OCI-LY7 (cell line): ENCODE measurements around the gene MYMK. TPM values are rescaled to one million over a fixed set of nuclear protein-coding genes. Genes with fewer than 3 reads are reported as not detected.

Experiments used
- BruUV-seq: library from RNA; stranded (reverse); fragments of 400-500 nt; replicated peaks from 2 replicates; lab custom pipeline; 2021; lab: Mats Ljungman, UMichigan
- CTCF ChIA-PET: fragments of 300-600 bp; sonication (Branson Sonifier 250); formaldehyde crosslinking; loops from one replicate; lab custom pipeline; 2022; ENCODE audit warnings: antibody characterized with exemption; ENCODE audit not compliant: unreplicated experiment; lab: Charles Lee
- POLR2A ChIA-PET: fragments of 300-600 bp; sonication (Branson Sonifier 250); formaldehyde crosslinking; loops from one replicate; lab custom pipeline; 2022; ENCODE audit warnings: antibody characterized with exemption; lab: Charles Lee
- DNase-seq: peaks from one replicate; pipeline ENCODE4 v3.0.0-alpha.2; 2015; ENCODE audit warnings: low spot score
- H2AFZ ChIP-seq: fragments of 200-600 bp; sonication (generic), shearing (Covaris generic); 2 replicates; pipeline ENCODE4 v1.6.1; 2014; ENCODE audit warnings: mild to moderate bottlenecking, antibody characterized with exemption, low read length, moderate library complexity
- H3K27ac ChIP-seq: fragments of 200-600 bp; sonication (generic); 2 replicates; pipeline ENCODE4 v1.5.1; 2014; ENCODE audit warnings: mixed run types, low read depth, mild to moderate bottlenecking, moderate library complexity, low read length, inconsistent platforms; ENCODE audit not compliant: poor library complexity, severe bottlenecking
- H3K36me3 ChIP-seq: fragments of 200-600 bp; sonication (generic); 2 replicates; pipeline ENCODE4 v1.6.1; 2014; ENCODE audit warnings: mild to moderate bottlenecking, antibody characterized with exemption, low read length, moderate library complexity, mixed read lengths; ENCODE audit not compliant: insufficient read depth
- H3K4me1 ChIP-seq: fragments of 200-600 bp; sonication (generic); 2 replicates; pipeline ENCODE4 v1.5.1; 2014; ENCODE audit warnings: mild to moderate bottlenecking, low read length; ENCODE audit not compliant: insufficient read depth, poor library complexity, severe bottlenecking
- H3K4me2 ChIP-seq: fragments of 200-600 bp; sonication (generic); 2 replicates; pipeline ENCODE4 v1.6.1; 2014; ENCODE audit warnings: mild to moderate bottlenecking, low read length
- H3K4me3 ChIP-seq: fragments of 200-600 bp; sonication (generic); 2 replicates; pipeline ENCODE4 v1.5.1; 2014; ENCODE audit warnings: mild to moderate bottlenecking, low read depth, low read length; ENCODE audit not compliant: poor library complexity, severe bottlenecking
- H3K79me2 ChIP-seq: fragments of 200-600 bp; sonication (generic); 2 replicates; pipeline ENCODE4 v1.6.1; 2016; ENCODE audit warnings: low read depth, mild to moderate bottlenecking, low read length, moderate library complexity, mixed read lengths; ENCODE audit not compliant: insufficient read depth
- H3K9me2 ChIP-seq: fragments of 200-600 bp; sonication (generic); 2 replicates; pipeline ENCODE4 v1.6.1; 2016; ENCODE audit warnings: mild to moderate bottlenecking, low read length, mixed read lengths; ENCODE audit not compliant: insufficient read depth
- H3K9me3 ChIP-seq: fragments of 200-600 bp; sonication (generic); 2 replicates; pipeline ENCODE4 v1.6.1; 2014; ENCODE audit warnings: mild to moderate bottlenecking, mixed run types, low read length, mixed read lengths
- H4K20me1 ChIP-seq: fragments of 200-600 bp; sonication (generic); 2 replicates; pipeline ENCODE4 v1.6.1; 2014; ENCODE audit warnings: mild to moderate bottlenecking, antibody characterized with exemption, low read length, moderate library complexity, mixed read lengths; ENCODE audit not compliant: insufficient read depth
- CTCF ChIP-seq: fragments of 200-600 bp; sonication (generic); conservative IDR thresholded peaks from 2 replicates; pipeline ENCODE4 v1.5.1; 2014; ENCODE audit warnings: mild to moderate bottlenecking, antibody characterized with exemption, low read length, moderate library complexity, mixed read lengths
- EZH2phosphoT487 ChIP-seq: fragments of 200-600 bp; sonication (generic); IDR thresholded peaks from 2 replicates; pipeline ENCODE4 v1.6.1; 2018; ENCODE audit warnings: low read depth, borderline replicate concordance, mild to moderate bottlenecking, mixed run types, antibody characterized with exemption, low read length, moderate library complexity, mixed read lengths
- intact Hi-C: fragments of 100-400 bp; cut with micrococcal nuclease; formaldehyde crosslinking; loops from one replicate; pipeline ENCODE4 v1.10.0; 2022; ENCODE audit not compliant: unreplicated experiment
- total RNA-seq, 2 experiments: library from RNA; depleted of rRNA in 1 of 2; stranded (reverse); fragments of >200 nt in 1 of 2; shearing (Covaris generic) in 1 of 2; gene quantifications; 2 replicates each; pipeline ENCODE4 v1.2.3, GENCODE V29; 2014 to 2022

Gene MYMK
- total RNA-seq, 2 experiments from 2014 or later = not detected

- intact Hi-C loops = no loop called here
- Histone ChIP-seq H3K79me2 (no peaks in the 10 kb centered on the region), H3K4me1 (no peaks in the 10 kb centered on the region), H3K9me2 (no peaks in the 10 kb centered on the region), H3K9me3 (0 out of 2 replicates have a peak, but pooled peaks cover 14% of the 10 kb centered on the region), H3K4me2 (no peak overlapping the region), H3K36me3 (no peaks in the 10 kb centered on the region), H4K20me1 (no peaks in the 10 kb centered on the region), H3K4me3 (no peak overlapping the region), H3K27ac (no peak overlapping the region), H2AFZ (no peak overlapping the region)
- no TSS peak for BruUV-seq
- TF ChIP-seq EZH2phosphoT487 = no peak
- TF ChIP-seq CTCF = no peak
- CTCF ChIA-PET = no interaction called here
- POLR2A ChIA-PET = no interaction called here
- DNase-seq = no peak
These were observed 19.5 kb downstream of the MYMK start for GRCh38 chr9:133505186-133505830.

GRCh38 chr9:133502112-133502511 lies 22.6 kb downstream of the MYMK start:
- Histone ChIP-seq H3K9me2 (no peaks in the 10 kb centered on the region), H3K27ac (no peak overlapping the region), H3K36me3 (no peaks in the 10 kb centered on the region), H4K20me1 (no peaks in the 10 kb centered on the region), H3K4me3 (no peak overlapping the region), H3K4me1 (no peaks in the 10 kb centered on the region), H3K9me3 (0 out of 2 replicates have a peak, but pooled peaks cover 14% of the 10 kb centered on the region), H3K79me2 (no peaks in the 10 kb centered on the region), H2AFZ (no peak overlapping the region), H3K4me2 (no peak overlapping the region)
- CTCF ChIA-PET = no interaction called here
- no peak for DNase-seq
- POLR2A ChIA-PET = no interaction called here
- BruUV-seq = no TSS peak
- intact Hi-C loops = no loop called here
- no peak for TF ChIP-seq CTCF
- no peak for TF ChIP-seq EZH2phosphoT487

- POLR2A ChIA-PET = no interaction called here
- no peak for DNase-seq
These were observed 24.9 kb downstream of the MYMK start for GRCh38 chr9:133499892-133500270.

More at GRCh38 chr9:133499892-133500270, 24.9 kb downstream of the MYMK start:
- Histone ChIP-seq H3K27ac (no peak overlapping the region), H3K9me2 (no peaks in the 10 kb centered on the region), H2AFZ (no peak overlapping the region), H3K79me2 (no peaks in the 10 kb centered on the region), H3K4me2 (no peak overlapping the region), H3K9me3 (0 out of 2 replicates have a peak, but pooled peaks cover 14% of the 10 kb centered on the region), H3K36me3 (no peaks in the 10 kb centered on the region), H3K4me1 (no peaks in the 10 kb centered on the region), H3K4me3 (no peak overlapping the region), H4K20me1 (no peaks in the 10 kb centered on the region)
- no TSS peak for BruUV-seq
- intact Hi-C loops = no loop called here
- CTCF ChIA-PET = interaction anchor here (0.6 to 1.0 kb wide), 2 partner anchors 40 to 56 kb away, joined by 3 to 4 read pairs; partner anchors contain the start of gene CACFD1
- TF ChIP-seq EZH2phosphoT487 = no peak
- TF ChIP-seq CTCF = no peak
